ENCODE measurements around the gene CHKB.

The CHKB gene

GRCh38 chr22:50609599-50609998, 26.9 kb upstream of the CHKB start:
- no peak for TF ChIP-seq NFIC (IDR thresholded peaks at IDR 0.05)
- TF ChIP-seq TCF12 (IDR thresholded peaks at IDR 0.05; ENCODE audit: low read depth): no peak
- TF ChIP-seq YY1 (IDR thresholded peaks at IDR 0.05; ENCODE audit: low read depth): no peak
- TF ChIP-seq TEAD4 (IDR thresholded peaks at IDR 0.05): no peak
- no peak for TF ChIP-seq RAD21 (IDR thresholded peaks at IDR 0.05; ENCODE audit: low read depth)
- no peak for TF ChIP-seq EGR1 (IDR thresholded peaks at IDR 0.05)
- TF ChIP-seq EP300 (IDR thresholded peaks at IDR 0.05; ENCODE audit: borderline replicate concordance): no peak
- no peak for TF ChIP-seq USF1 (IDR thresholded peaks at IDR 0.05)
- no peak for TF ChIP-seq ZBTB7A (IDR thresholded peaks at IDR 0.05; ENCODE audit: low read depth)
- TF ChIP-seq TAF1 (IDR thresholded peaks at IDR 0.05; ENCODE audit: low read depth): no peak
- TF ChIP-seq FOXM1 (IDR thresholded peaks at IDR 0.05; ENCODE audit: borderline replicate concordance, low read depth): no peak
- no peak for TF ChIP-seq CREB1 (IDR thresholded peaks at IDR 0.05; ENCODE audit: low read depth)
- no peak for TF ChIP-seq CEBPB (IDR thresholded peaks at IDR 0.05)
- TF ChIP-seq REST (IDR thresholded peaks at IDR 0.05; ENCODE audit: low read depth): no peak

- TF ChIP-seq ZBTB7A (IDR thresholded peaks at IDR 0.05; ENCODE audit: low read depth) (no peak), CEBPB (IDR thresholded peaks at IDR 0.05) (no peak), EP300 (IDR thresholded peaks at IDR 0.05; ENCODE audit: borderline replicate concordance) (no peak), CREB1 (IDR thresholded peaks at IDR 0.05; ENCODE audit: low read depth) (no peak), TCF12 (IDR thresholded peaks at IDR 0.05; ENCODE audit: low read depth) (no peak), USF1 (IDR thresholded peaks at IDR 0.05) (no peak), RAD21 (IDR thresholded peaks at IDR 0.05; ENCODE audit: low read depth) (no peak), MAX (IDR thresholded peaks at IDR 0.05) (no peak), FOXM1 (IDR thresholded peaks at IDR 0.05; ENCODE audit: borderline replicate concordance, low read depth) (no peak), TAF1 (IDR thresholded peaks at IDR 0.05; ENCODE audit: low read depth) (no peak), TEAD4 (IDR thresholded peaks at IDR 0.05) (no peak), YY1 (IDR thresholded peaks at IDR 0.05; ENCODE audit: low read depth) (no peak), EGR1 (IDR thresholded peaks at IDR 0.05) (no peak), NFIC (IDR thresholded peaks at IDR 0.05) (no peak), REST (IDR thresholded peaks at IDR 0.05; ENCODE audit: low read depth) (no peak)
These were observed 26.3 kb upstream of the CHKB start for GRCh38 chr22:50608996-50609395.

- no peak for TF ChIP-seq REST (IDR thresholded peaks at IDR 0.05; ENCODE audit: low read depth)
- no peak for TF ChIP-seq CEBPB (IDR thresholded peaks at IDR 0.05)
- no peak for TF ChIP-seq CREB1 (IDR thresholded peaks at IDR 0.05; ENCODE audit: low read depth)
- TF ChIP-seq MAX (IDR thresholded peaks at IDR 0.05): no peak
- TF ChIP-seq TAF1 (IDR thresholded peaks at IDR 0.05; ENCODE audit: low read depth): no peak
- no peak for TF ChIP-seq YY1 (IDR thresholded peaks at IDR 0.05; ENCODE audit: low read depth)
- TF ChIP-seq ZBTB7A (IDR thresholded peaks at IDR 0.05; ENCODE audit: low read depth): no peak
These were observed 25.0 kb upstream of the CHKB start for GRCh38 chr22:50607659-50608020.

- TF ChIP-seq FOXM1 (IDR thresholded peaks at IDR 0.05; ENCODE audit: borderline replicate concordance, low read depth) (no peak), CEBPB (IDR thresholded peaks at IDR 0.05) (no peak), EGR1 (IDR thresholded peaks at IDR 0.05) (no peak), REST (IDR thresholded peaks at IDR 0.05; ENCODE audit: low read depth) (no peak), USF1 (IDR thresholded peaks at IDR 0.05) (no peak), MAX (IDR thresholded peaks at IDR 0.05) (no peak), EP300 (IDR thresholded peaks at IDR 0.05; ENCODE audit: borderline replicate concordance) (no peak), TCF12 (IDR thresholded peaks at IDR 0.05; ENCODE audit: low read depth) (no peak), TAF1 (IDR thresholded peaks at IDR 0.05; ENCODE audit: low read depth) (no peak), TEAD4 (IDR thresholded peaks at IDR 0.05) (no peak), ZBTB7A (IDR thresholded peaks at IDR 0.05; ENCODE audit: low read depth) (no peak), NFIC (IDR thresholded peaks at IDR 0.05) (no peak), RAD21 (IDR thresholded peaks at IDR 0.05; ENCODE audit: low read depth) (no peak)
These were observed 24.5 kb upstream of the CHKB start for GRCh38 chr22:50606946-50607658.

Measured in Ishikawa (cell line).